Activated naive CD4-positive, alpha-beta T cell treated with anti-CD3 and anti-CD28 coated beads for 36 hours (primary cell): ENCODE data around the gene GRIK1. TPM values are rescaled to one million over a fixed set of nuclear protein-coding genes. Genes with fewer than 3 reads are reported as not detected.

Experiments
- CTCF ChIA-PET: fragments of 350-600 bp; sonication (Branson Sonifier 250); formaldehyde crosslinking; loops from one replicate; lab custom pipeline; 2021; ENCODE audit warnings: antibody characterized with exemption; lab: Charles Lee
- DNase-seq: peaks from one replicate; pipeline ENCODE4 v3.0.0-alpha.2; 2020
- H3K27ac Mint-ChIP-seq: one replicate; pipeline ENCODE4 v1.8.0; 2021; ENCODE audit warnings: mild to moderate bottlenecking, mixed read lengths
- H3K27me3 Mint-ChIP-seq: one replicate; pipeline ENCODE4 v1.8.0; 2021; ENCODE audit warnings: low read depth, mixed read lengths
- H3K36me3 Mint-ChIP-seq: one replicate; pipeline ENCODE4 v1.8.0; 2021; ENCODE audit warnings: low read depth, mixed read lengths
- H3K4me1 Mint-ChIP-seq: one replicate; pipeline ENCODE4 v1.8.0; 2021; ENCODE audit warnings: low read depth, mixed read lengths
- H3K4me3 Mint-ChIP-seq: one replicate; pipeline ENCODE4 v1.8.0; 2021; ENCODE audit warnings: mild to moderate bottlenecking, moderate library complexity, mixed read lengths
- H3K9me3 Mint-ChIP-seq: one replicate; pipeline ENCODE4 v1.8.0; 2021; ENCODE audit warnings: mixed read lengths
- intact Hi-C: fragments of 100-400 bp; cut with micrococcal nuclease; formaldehyde crosslinking; loops from one replicate; pipeline ENCODE4 v1.15.1; 2023
- total RNA-seq, 2 experiments: library from RNA; stranded (reverse); gene quantifications; one replicate each; pipeline ENCODE4 v1.2.3, GENCODE V29; 2021

Gene GRIK1
- total RNA-seq, 2 experiments from 2014 or later = not detected

GRCh38 chr21:29904359-29905282 is 35.2 kb downstream of the GRIK1 start:
- intact Hi-C loops = no loop called here
- no peak overlapping the region for H3K4me3 Mint-ChIP-seq
- H3K36me3 Mint-ChIP-seq = no peaks in the 10 kb centered on the region
- CTCF ChIA-PET = no interaction called here
- peaks cover 4% of the 10 kb centered on the region for H3K27me3 Mint-ChIP-seq
- peaks cover 3% of the 10 kb centered on the region for H3K9me3 Mint-ChIP-seq
- H3K4me1 Mint-ChIP-seq = no peaks in the 10 kb centered on the region
- DNase-seq = no peak
- no peak overlapping the region for H3K27ac Mint-ChIP-seq

DNA sequence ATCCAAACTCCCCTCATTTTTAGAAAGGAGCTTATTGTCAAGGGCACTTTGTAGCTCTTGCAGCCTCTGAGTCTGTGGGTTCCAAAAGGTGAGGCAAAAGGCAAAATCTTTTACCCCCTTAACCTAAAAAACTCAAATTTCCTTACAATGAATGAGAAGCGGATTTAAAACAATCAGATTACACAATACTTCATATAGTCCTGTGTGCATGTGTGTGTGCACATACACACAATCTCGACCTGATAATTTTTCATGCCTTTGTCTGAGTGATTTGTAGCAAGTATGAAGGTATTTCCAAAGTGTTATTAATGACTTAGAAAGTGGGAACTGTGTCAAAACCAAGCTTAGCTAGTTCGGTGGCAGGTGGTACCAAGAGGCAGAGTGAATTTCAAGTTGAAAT is 42.9 kb downstream of the GRIK1 start:
- H3K27ac Mint-ChIP-seq = no peak overlapping the region
- peaks cover 10% of the 10 kb centered on the region for H3K27me3 Mint-ChIP-seq
- H3K4me3 Mint-ChIP-seq = no peak overlapping the region
- no peaks in the 10 kb centered on the region for H3K4me1 Mint-ChIP-seq
- no peaks in the 10 kb centered on the region for H3K36me3 Mint-ChIP-seq
- DNase-seq = no peak
- intact Hi-C loops = no loop called here
- H3K9me3 Mint-ChIP-seq = no peaks in the 10 kb centered on the region
- CTCF ChIA-PET = no interaction called here

DNA sequence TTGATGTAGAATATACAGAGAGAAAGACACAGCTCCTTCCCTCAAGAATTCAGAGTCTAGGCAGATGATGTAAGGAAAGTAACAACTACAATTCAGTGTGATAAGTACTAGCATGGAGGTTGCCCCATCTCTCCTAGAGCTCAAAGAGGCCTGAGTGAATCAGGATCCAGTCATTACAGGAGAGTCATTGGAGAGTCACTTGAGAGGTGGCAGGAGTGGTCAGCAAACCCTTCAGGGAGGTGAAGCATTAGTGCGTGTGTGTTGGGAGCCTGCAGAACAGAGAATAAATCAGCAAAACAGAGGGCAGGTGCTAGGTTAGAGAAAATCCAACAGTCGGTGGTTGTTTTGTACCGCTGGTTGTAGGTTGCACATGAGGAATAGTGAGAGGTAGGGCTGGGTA is 46.1 kb downstream of the GRIK1 start:
- H3K27ac Mint-ChIP-seq = no peak overlapping the region
- H3K9me3 Mint-ChIP-seq = no peaks in the 10 kb centered on the region
- H3K27me3 Mint-ChIP-seq = peaks cover 7% of the 10 kb centered on the region
- no peaks in the 10 kb centered on the region for H3K36me3 Mint-ChIP-seq
- CTCF ChIA-PET = no interaction called here
- intact Hi-C loops = no loop called here
- no peak for DNase-seq
- no peaks in the 10 kb centered on the region for H3K4me1 Mint-ChIP-seq
- no peak overlapping the region for H3K4me3 Mint-ChIP-seq

DNA sequence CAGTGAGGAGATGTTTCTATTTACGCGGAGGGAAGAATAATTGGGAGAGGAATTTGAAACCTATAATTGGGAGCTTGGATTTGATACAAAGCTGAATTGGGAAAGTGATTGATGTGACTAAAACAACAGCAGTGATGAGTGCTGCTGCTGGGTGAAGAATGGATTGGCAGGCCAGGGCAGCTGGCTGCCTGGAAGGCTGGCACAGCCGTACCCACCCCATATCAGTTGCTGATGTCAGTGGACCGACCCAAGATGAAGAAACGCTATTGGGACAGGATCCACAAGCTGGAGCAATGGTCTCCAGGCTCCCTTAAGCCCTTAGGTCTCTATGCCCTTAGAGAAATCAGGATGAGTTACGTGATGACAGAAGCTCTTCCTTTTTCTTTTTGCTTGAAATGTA is 47.4 kb downstream of the GRIK1 start:
- Mint-ChIP-seq H3K9me3 (no peaks in the 10 kb centered on the region), H3K27me3 (peaks cover 7% of the 10 kb centered on the region), H3K4me3 (no peak overlapping the region), H3K4me1 (no peaks in the 10 kb centered on the region), H3K36me3 (no peaks in the 10 kb centered on the region), H3K27ac (no peak overlapping the region)
- CTCF ChIA-PET = no interaction called here
- intact Hi-C loops = no loop called here
- DNase-seq = no peak

- Mint-ChIP-seq H3K4me3 (no peak overlapping the region), H3K36me3 (no peaks in the 10 kb centered on the region), H3K4me1 (no peaks in the 10 kb centered on the region), H3K9me3 (no peaks in the 10 kb centered on the region), H3K27me3 (peaks cover 4% of the 10 kb centered on the region), H3K27ac (no peak overlapping the region)
- no peak for DNase-seq
- intact Hi-C loops = no loop called here
- CTCF ChIA-PET = no interaction called here
Measured at GRCh38 chr21:29888437-29888836, 51.4 kb downstream of the GRIK1 start.

DNA sequence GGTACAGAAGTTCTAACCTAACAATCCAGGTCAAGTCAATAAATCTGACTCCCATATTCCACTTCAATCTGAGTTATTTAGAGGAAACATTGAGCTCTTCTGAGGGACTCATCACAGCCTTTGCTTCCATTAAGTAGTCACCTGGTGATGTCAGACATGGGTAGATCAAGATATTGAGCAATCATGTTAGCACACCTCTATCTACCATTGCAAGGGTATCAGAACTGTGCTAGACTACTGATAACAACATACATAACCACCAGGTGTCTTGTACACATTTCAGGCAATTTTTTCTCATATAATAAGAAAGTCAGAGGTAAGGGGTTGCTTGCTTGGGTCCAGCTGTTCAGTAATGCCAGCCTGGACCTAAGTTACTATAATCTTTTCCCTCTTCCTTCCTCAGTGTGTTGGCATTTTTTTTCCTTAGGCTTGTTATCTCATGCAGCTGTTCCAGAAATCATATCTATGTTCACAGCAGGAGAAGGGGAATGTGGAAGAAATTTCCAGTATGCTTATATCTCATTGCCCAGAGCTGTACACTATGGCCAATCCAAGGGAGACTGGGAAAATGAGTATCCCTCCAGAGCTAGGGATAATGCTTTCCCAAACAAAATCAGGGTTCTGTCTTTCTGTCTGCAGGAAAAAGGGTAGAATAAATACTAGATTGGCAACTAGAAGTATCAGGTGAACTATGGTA is 52.3 kb downstream of the GRIK1 start:
- intact Hi-C loops = no loop called here
- H3K4me3 Mint-ChIP-seq = no peak overlapping the region
- CTCF ChIA-PET = no interaction called here
- no peak overlapping the region for H3K27ac Mint-ChIP-seq
- DNase-seq = no peak
- peaks cover 4% of the 10 kb centered on the region for H3K27me3 Mint-ChIP-seq
- no peaks in the 10 kb centered on the region for H3K9me3 Mint-ChIP-seq
- no peaks in the 10 kb centered on the region for H3K4me1 Mint-ChIP-seq
- H3K36me3 Mint-ChIP-seq = no peaks in the 10 kb centered on the region

DNA sequence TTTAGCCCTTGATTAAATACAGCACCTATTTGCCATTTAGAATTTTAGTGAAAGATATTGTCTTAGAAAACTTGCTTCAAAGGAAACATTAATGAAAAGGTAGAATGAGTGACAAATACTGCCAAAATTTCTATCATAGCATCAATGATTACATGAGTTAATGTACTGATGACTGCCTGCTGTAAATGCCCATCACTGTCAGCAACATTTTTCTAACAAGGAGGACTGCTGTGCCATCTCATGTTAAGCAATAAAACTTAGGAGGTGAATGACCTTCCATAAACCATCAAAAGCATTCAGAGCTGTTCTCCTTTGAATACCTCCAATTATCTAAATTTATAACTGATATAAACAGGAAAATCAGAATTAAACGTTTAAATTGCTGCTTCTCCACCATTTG is 54.3 kb downstream of the GRIK1 start:
- DNase-seq = no peak
- Mint-ChIP-seq H3K9me3 (no peaks in the 10 kb centered on the region), H3K4me3 (no peak overlapping the region), H3K27ac (no peak overlapping the region), H3K27me3 (peaks cover 2% of the 10 kb centered on the region), H3K4me1 (no peaks in the 10 kb centered on the region), H3K36me3 (no peaks in the 10 kb centered on the region)
- CTCF ChIA-PET = no interaction called here
- intact Hi-C loops = no loop called here

- H3K36me3 Mint-ChIP-seq = no peaks in the 10 kb centered on the region
- CTCF ChIA-PET = interaction anchor here (1.1 kb wide), 1 partner anchor 53 kb away, joined by 4 read pairs; no protein-coding TSS in a partner anchor
- H3K4me3 Mint-ChIP-seq = no peak overlapping the region
- H3K27ac Mint-ChIP-seq = no peak overlapping the region
- intact Hi-C loops = no loop called here
- H3K4me1 Mint-ChIP-seq = no peaks in the 10 kb centered on the region
- no peak for DNase-seq
- H3K27me3 Mint-ChIP-seq = peaks cover 8% of the 10 kb centered on the region
- no peaks in the 10 kb centered on the region for H3K9me3 Mint-ChIP-seq
Measured at GRCh38 chr21:29875873-29876272, 63.9 kb downstream of the GRIK1 start.

- DNase-seq = no peak
- H3K27me3 Mint-ChIP-seq = peaks cover 8% of the 10 kb centered on the region
- intact Hi-C loops = no loop called here
- no peaks in the 10 kb centered on the region for H3K4me1 Mint-ChIP-seq
- H3K36me3 Mint-ChIP-seq = no peaks in the 10 kb centered on the region
- no peaks in the 10 kb centered on the region for H3K9me3 Mint-ChIP-seq
- H3K27ac Mint-ChIP-seq = no peak overlapping the region
- CTCF ChIA-PET = interaction anchor here (1.1 kb wide), 1 partner anchor 53 kb away, joined by 4 read pairs; no protein-coding TSS in a partner anchor
- no peak overlapping the region for H3K4me3 Mint-ChIP-seq
Measured at GRCh38 chr21:29875036-29875716, 64.6 kb downstream of the GRIK1 start.

GRCh38 chr21:29873908-29874307 is 65.9 kb downstream of the GRIK1 start:
- Mint-ChIP-seq H3K4me3 (no peak overlapping the region), H3K27ac (no peak overlapping the region), H3K9me3 (no peaks in the 10 kb centered on the region), H3K36me3 (no peaks in the 10 kb centered on the region), H3K27me3 (peaks cover 8% of the 10 kb centered on the region), H3K4me1 (no peaks in the 10 kb centered on the region)
- CTCF ChIA-PET = no interaction called here
- intact Hi-C loops = no loop called here
- DNase-seq = no peak

DNA sequence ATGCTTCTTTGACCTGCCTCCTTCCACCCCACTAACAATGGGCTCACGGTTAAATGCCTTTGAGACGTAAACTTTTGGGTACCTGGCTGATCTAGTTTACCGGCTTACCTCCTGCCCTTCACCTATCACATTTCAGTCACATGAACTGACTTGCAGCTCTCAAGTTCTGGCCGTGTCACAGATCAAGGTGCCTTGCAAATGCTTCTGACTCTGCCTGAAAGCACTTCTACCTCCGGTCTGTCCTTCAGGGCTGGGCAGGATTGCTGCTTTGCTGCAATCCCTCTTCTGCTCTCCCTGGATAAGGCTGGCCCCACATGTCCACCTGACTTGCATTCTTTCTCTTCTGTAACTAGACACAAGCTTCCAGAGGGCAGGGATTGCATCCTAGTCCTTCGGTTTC is 69.0 kb downstream of the GRIK1 start:
- Mint-ChIP-seq H3K27ac (no peak overlapping the region), H3K9me3 (no peaks in the 10 kb centered on the region), H3K4me3 (no peak overlapping the region), H3K27me3 (peaks cover 13% of the 10 kb centered on the region), H3K36me3 (no peaks in the 10 kb centered on the region), H3K4me1 (no peaks in the 10 kb centered on the region)
- intact Hi-C loops = no loop called here
- CTCF ChIA-PET = no interaction called here
- no peak for DNase-seq

GRCh38 chr21:29867796-29868195 is 72.0 kb downstream of the GRIK1 start:
- no peaks in the 10 kb centered on the region for H3K36me3 Mint-ChIP-seq
- no peaks in the 10 kb centered on the region for H3K4me1 Mint-ChIP-seq
- no peak overlapping the region for H3K27ac Mint-ChIP-seq
- DNase-seq = no peak
- peaks cover 14% of the 10 kb centered on the region for H3K27me3 Mint-ChIP-seq
- no peaks in the 10 kb centered on the region for H3K9me3 Mint-ChIP-seq
- intact Hi-C loops = no loop called here
- H3K4me3 Mint-ChIP-seq = no peak overlapping the region
- CTCF ChIA-PET = no interaction called here
